NCI-H146 treated with DMSO at 0.1 percent for 48 hours (cell line): ENCODE results near the gene PAWR.
"Not testable (repeated sequence)": the region's sequence is repeated elsewhere in the genome, so short reads cannot be mapped to it uniquely, and the experiment has no call there.

ENCODE experiments used
- DNase-seq: peaks from one replicate; lab custom pipeline; 2025; ENCODE audit not compliant: unreplicated experiment; lab: John Stamatoyannopoulos, UW

Gene PAWR

GRCh38 chr12:79687711-79688260 is 3.0 kb downstream of the PAWR start:
- no peak for DNase-seq

DNA sequence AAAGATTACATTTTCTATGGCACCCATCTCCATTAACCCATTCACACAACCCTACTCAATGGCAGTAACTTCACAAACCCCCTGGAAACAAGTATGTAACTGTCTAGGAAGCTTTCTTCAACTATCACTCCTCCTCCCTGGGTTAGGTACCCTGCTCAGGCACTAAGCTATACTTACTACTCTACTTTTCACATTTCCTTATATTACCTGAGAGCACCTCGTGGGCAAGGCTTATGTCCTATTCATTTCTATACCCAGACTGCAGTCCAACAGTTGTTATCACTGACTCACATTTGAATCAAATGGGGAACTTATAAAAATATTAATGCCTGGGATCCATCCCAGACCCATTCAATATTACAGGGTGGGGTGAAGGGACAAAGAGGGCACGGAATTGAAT is 4.6 kb downstream of the PAWR start:
- DNase-seq: no peak

GRCh38 chr12:79685068-79685467 is 5.7 kb downstream of the PAWR start:
- no peak for DNase-seq

- not testable (repeated sequence) for DNase-seq
Observed at GRCh38 chr12:79684338-79684737, 6.4 kb downstream of the PAWR start.

DNA sequence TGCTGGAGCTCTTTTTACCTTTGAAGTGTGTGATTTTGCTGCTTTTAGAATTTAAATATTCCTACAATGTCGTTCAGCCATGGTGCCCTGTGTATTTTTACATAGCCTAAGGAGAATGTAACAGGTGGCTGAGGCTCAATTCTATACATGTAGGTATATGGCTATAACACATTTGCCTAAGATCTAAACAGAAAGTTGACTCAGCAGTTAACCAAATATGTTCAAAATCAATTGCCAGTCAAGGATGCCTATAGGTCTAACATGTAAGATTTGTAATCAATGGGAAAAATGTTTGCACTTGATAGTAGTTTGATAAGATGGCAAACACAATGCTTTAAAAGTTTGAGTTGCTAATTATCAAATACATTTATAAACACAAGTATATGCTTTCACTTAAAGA is 8.2 kb downstream of the PAWR start:
- DNase-seq: no peak

DNA sequence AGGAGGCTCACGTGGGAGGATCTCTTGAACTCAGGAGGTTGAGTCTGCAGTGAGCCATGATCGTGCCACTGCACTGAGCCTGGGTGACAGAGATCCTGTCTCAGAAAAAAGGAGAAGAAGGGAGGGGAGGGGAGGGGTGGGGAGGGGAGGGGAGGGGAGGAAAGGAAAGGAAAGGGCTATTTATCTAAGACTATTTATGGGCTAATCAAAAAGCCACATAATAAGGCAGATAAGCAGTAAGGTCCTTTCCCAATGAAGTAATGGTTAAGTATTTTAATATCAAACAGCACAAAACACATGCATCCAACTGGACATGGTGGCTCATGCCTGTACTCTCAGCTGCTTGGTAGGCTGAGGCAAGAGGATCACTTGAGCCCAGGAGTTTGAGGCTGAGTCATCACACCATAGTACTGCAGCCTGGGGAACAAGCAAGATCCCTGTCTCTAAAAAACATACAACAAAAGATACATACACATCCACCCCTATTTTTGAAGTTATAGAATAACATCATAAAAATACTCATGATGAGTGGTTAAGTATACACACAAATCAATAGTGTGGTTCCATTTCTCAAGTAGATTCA is 9.7 kb downstream of the PAWR start:
- no peak for DNase-seq

- no peak for DNase-seq
Observed at GRCh38 chr12:79680051-79680450, 10.7 kb downstream of the PAWR start.

DNA sequence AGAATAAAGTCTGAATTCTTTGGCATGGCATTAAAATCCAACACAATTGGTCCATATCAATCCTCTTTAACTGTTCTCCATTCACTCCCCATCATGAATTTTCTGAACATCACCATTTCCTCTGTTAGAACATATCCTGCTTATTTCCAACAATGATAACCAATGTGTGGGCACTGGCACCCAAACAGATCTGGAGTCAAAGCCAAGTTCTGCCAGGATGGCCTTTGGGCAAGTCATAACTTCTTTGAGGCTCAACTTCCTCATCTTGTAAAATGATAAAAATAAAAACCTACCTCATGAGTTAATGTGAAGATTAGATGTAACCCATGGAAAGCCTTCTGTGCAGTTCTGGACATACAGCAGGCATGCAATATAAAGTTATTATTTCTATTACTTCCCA is 12.5 kb downstream of the PAWR start:
- DNase-seq: no peak

- DNase-seq: no peak
Observed at GRCh38 chr12:79677672-79678071, 13.1 kb downstream of the PAWR start.

DNA sequence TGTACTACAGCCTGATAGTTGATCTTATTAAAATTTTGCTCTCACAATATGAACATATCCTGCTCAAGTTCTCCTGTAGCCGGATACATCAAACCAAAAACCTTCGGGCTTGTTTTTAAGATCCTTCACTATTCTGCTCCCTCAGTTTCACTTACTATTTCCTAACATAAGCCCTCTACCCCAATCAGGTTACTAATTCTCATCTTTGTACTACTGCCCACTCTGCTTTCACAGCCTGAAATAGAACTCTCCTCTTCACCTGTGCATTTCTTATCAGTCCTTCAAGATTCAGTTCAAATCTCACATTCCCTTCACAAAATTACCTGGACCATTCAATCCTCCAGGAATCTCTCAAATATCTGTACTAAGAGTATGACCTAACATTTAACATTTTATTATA is 14.2 kb downstream of the PAWR start:
- DNase-seq: no peak

GRCh38 chr12:79674629-79675028 is 16.1 kb downstream of the PAWR start:
- DNase-seq: no peak

DNA sequence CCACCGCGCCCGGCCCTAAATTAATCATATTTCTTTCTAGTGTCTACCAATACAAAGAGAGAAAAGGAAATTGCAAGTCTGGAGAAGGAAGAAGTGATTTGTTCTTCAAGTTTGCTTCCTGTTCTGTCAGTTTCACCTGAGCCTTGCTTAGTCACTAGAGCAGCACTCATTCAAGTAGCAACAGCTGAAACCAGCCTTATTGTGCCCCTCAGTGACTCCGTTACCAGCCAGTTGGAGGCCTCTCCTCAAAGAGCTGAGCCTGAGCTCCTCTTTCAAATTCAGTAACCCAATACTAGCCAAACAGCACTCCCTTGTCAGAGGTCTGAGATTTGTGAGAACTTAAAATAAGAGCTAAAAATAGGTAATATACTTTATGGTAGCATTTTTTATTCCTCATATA is 17.4 kb downstream of the PAWR start:
- no peak for DNase-seq

DNA sequence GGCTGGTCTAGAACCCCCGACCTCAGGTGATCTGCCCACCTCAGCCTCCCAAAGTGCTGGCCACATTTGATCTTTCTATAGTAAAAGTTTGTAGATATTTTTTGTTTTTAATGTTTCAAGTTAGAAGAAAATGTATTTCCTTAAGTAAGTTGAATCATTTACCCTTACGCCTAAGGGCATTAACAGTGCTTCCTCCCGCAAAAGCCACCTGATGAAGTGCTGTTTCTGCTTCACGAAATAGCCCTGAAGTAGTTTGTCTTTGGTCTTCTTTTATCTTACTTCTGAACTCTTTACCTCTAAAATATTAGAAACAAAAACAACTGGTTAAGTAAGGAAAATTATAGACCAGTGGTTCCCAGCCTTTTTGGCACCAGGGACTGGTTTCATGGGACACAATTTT is 22.7 kb downstream of the PAWR start:
- DNase-seq: no peak

GRCh38 chr12:79665212-79665887 is 25.4 kb downstream of the PAWR start:
- no peak for DNase-seq

DNA sequence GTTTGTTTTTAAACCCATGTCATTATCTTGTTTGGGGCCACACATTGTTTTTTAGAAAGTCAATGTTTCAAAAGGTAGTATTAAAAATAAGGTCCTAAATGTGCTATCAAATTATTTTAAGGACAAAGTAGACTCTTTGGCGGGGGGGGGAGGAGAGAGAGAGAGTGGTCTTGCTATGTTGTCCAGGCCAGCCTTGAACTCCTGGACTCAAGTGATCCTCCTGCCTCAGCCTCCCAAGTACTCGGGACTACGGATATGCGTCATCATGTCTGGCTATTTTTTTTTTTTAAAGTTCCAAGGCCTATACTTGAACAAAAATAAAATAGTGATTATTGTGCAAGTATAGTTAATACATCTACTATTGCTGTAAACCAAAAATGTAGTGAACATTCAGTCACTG is 26.2 kb downstream of the PAWR start:
- no peak for DNase-seq

DNA sequence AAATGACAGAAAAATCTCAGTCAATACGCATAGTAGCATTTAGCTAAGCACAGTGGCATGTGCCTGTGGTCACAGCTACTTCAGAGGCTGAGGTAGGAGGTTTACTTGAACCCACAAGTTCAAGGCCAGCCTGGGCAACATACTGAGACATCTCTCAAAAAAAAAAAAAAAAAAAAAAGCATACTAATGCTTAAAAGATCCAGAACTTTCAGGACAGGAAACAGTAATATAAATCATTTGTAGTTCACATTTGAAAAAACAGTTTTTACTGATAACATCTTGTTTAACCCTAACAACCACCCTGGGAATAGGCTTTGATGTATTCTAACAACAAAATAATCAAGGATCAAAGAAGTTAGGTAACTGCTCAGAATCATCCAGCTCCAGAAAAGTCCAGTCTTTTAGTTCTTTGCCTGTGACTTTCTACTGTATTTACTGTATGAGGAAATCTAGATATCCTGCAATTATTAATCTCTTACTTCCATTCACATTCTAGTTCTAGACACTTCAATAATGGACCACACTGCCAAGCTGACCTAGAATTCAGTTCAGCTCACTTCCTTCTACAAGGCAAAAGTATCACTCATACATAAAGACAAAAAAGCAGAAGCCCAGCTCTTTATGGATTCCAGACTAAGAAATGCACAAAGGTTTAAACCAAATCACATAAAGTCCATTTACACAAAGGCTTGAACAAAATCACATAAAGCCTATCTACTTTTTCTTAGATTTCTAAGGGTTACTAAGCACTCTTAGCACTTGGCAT is 28.5 kb downstream of the PAWR start:
- no peak for DNase-seq

GRCh38 chr12:79661629-79662028 is 29.1 kb downstream of the PAWR start:
- peak; percentile 12 for DNase-seq

DNA sequence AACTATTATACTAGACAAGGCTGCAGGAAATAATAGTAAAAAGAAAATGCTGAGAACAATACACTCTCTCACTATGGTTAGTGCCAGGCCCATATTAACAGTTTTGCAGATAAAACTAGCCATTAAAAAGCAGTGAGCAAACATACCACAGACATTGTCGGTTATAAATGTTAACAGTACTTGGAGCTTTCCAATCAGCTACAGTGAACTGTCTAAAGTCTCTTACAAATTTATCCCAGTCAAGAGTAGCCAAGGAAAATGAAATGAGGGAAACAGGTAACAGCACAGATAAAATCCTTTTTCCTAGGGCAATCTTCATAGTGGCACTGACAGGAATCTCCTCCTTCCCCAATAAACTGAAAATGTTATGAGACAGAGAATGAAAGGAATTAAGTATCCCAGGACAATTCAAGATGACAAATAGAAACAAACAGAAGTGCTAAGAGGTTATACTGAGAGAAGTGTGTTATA is 30.8 kb downstream of the PAWR start:
- no peak for DNase-seq

DNA sequence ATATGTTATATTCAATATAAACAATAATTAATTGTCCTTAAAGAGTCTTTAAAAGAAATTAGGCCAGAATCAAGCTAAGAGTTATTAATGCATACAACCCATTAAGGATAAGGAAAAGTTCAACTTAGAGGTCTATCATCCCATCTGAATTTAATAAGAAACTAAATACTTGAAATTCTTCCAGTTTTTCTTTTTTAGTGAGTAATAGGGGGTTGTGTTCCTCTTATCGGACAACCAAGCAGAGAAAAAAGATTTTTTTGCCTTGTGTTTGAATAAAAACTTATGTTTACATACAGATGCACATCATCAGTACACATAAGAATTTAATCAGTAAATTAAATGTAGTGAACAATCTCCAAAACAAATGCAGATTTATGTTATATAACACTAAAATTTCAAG is 32.5 kb downstream of the PAWR start:
- no peak for DNase-seq

GRCh38 chr12:79657136-79657535 is 33.6 kb downstream of the PAWR start:
- no peak for DNase-seq

DNA sequence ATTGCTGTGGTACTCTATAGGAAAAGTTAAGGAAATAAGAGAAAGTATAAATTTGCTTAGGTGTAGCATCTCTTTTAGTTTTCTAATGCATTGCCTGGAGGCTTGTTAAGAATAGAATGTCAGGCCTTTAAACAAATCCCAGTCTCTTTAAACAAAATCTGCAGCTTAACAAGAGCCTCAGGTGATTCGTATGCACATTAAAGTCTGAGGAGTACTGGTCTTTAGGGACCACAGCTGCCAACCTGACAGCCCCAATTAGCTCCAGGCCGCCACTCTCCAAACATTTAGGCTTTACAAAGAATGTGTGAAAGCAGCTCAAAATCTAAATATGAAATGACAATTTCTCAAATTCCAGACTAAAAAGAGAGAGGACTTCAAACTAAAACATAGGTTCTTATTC is 35.7 kb downstream of the PAWR start:
- no peak for DNase-seq

- DNase-seq: no peak
Observed at GRCh38 chr12:79652521-79652920, 38.2 kb downstream of the PAWR start.
